Activated T-cell treated with anti-CD3 and anti-CD28 coated beads, Interleukin-2, amount 50 U/mL, for 24 hours (primary cell): ENCODE results near the gene KCNC4.

Source experiments
- DNase-seq: peaks from one replicate; pipeline ENCODE4 v3.0.0-alpha.2; 2020
- H3K27ac Mint-ChIP-seq: 2 replicates; pipeline ENCODE4 v1.8.0; 2020; ENCODE audit warnings: mild to moderate bottlenecking, mixed read lengths
- H3K27me3 Mint-ChIP-seq: 2 replicates; pipeline ENCODE4 v1.8.0; 2020; ENCODE audit warnings: mixed read lengths
- H3K36me3 Mint-ChIP-seq: 2 replicates; pipeline ENCODE4 v1.8.0; 2020; ENCODE audit warnings: low read depth, mixed read lengths
- H3K4me1 Mint-ChIP-seq: 2 replicates; pipeline ENCODE4 v1.8.0; 2020; ENCODE audit warnings: low read depth, mixed read lengths
- H3K4me3 Mint-ChIP-seq: 2 replicates; pipeline ENCODE4 v1.8.0; 2020; ENCODE audit warnings: mild to moderate bottlenecking, moderate library complexity, mixed read lengths
- H3K9me3 Mint-ChIP-seq: 2 replicates; pipeline ENCODE4 v1.8.0; 2020; ENCODE audit warnings: mixed read lengths

KCNC4 gene

GRCh38 chr1:110209715-110210603, at the start of gene KCNC4:
Gene KCNC4 (plus strand): TSS chr1:110210314. CDS start chr1:110211500, 1,186 bp downstream.
- peaks cover 3% of the 10 kb centered on the region for H3K27me3 Mint-ChIP-seq
- DNase-seq, result peak; percentile 91
- peak within 1 kb of the TSS; percentile 93 for H3K27ac Mint-ChIP-seq
- peak within 1 kb of the TSS; percentile 86 for H3K4me3 Mint-ChIP-seq
- peaks cover 6% of the 10 kb centered on the region for H3K36me3 Mint-ChIP-seq
- no peaks in the 10 kb centered on the region for H3K9me3 Mint-ChIP-seq
- H3K4me1 Mint-ChIP-seq, result peaks cover 55% of the 10 kb centered on the region

- Mint-ChIP-seq H3K36me3 (no peaks in the 10 kb centered on the region), H3K4me3 (no peak overlapping the region), H3K27ac (no peak overlapping the region), H3K4me1 (no peaks in the 10 kb centered on the region), H3K9me3 (no peaks in the 10 kb centered on the region), H3K27me3 (peaks cover 45% of the 10 kb centered on the region)
- DNase-seq, result no peak
Measured at GRCh38 chr1:110160538-110161100, 49.5 kb upstream of the KCNC4 start.

DNA sequence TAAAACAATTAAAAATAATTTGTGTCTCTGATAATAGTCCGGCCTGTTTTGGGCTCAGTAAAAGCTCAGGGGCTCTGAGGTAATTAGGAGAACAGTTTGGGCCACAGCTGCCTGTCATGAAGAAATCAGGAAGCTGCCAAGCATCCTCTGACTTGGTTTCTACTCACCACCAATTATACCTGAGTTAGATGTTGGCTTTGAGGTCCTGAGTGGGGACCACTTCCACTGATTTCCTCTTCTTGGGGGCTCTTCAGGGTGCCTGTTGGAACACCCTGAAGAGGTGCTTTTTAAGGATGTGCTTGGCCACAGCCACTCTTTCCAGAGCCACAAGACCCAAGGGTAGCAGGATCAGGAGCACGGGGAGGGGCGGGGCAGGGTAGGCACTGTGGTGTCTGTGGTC, 48.9 kb upstream of the KCNC4 start:
- H3K9me3 Mint-ChIP-seq, result no peaks in the 10 kb centered on the region
- peaks cover 39% of the 10 kb centered on the region for H3K27me3 Mint-ChIP-seq
- H3K36me3 Mint-ChIP-seq, result no peaks in the 10 kb centered on the region
- H3K4me1 Mint-ChIP-seq, result no peaks in the 10 kb centered on the region
- no peak for DNase-seq
- H3K27ac Mint-ChIP-seq, result no peak overlapping the region
- no peak overlapping the region for H3K4me3 Mint-ChIP-seq

DNA sequence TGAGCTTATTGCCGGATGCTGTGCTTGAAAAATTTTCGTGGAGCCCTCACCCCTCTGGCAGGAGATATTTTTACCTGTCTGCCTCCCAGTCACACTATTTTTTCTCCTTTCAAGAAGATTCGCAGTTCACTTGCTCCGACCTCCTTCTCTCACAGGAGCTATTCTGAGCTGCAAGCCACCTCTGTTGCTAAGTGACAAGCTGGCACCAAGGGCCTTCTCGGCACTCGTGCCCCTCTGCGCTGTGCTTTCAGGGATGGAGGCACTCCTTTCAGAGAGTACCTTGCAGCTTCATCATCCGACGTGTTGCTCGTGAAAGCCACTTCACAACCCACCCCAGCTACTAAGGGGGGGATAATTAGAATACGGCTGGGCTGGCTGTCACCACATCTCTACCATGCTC, 48.3 kb upstream of the KCNC4 start:
- Mint-ChIP-seq H3K27ac (no peak overlapping the region), H3K4me1 (no peaks in the 10 kb centered on the region), H3K36me3 (no peaks in the 10 kb centered on the region), H3K9me3 (no peaks in the 10 kb centered on the region), H3K4me3 (no peak overlapping the region), H3K27me3 (peaks cover 33% of the 10 kb centered on the region)
- no peak for DNase-seq

GRCh38 chr1:110163591-110163990, 46.5 kb upstream of the KCNC4 start:
- no peak overlapping the region for H3K27ac Mint-ChIP-seq
- H3K9me3 Mint-ChIP-seq, result no peaks in the 10 kb centered on the region
- H3K4me3 Mint-ChIP-seq, result no peak overlapping the region
- H3K27me3 Mint-ChIP-seq, result peaks cover 26% of the 10 kb centered on the region
- H3K4me1 Mint-ChIP-seq, result no peaks in the 10 kb centered on the region
- no peaks in the 10 kb centered on the region for H3K36me3 Mint-ChIP-seq
- no peak for DNase-seq

DNA sequence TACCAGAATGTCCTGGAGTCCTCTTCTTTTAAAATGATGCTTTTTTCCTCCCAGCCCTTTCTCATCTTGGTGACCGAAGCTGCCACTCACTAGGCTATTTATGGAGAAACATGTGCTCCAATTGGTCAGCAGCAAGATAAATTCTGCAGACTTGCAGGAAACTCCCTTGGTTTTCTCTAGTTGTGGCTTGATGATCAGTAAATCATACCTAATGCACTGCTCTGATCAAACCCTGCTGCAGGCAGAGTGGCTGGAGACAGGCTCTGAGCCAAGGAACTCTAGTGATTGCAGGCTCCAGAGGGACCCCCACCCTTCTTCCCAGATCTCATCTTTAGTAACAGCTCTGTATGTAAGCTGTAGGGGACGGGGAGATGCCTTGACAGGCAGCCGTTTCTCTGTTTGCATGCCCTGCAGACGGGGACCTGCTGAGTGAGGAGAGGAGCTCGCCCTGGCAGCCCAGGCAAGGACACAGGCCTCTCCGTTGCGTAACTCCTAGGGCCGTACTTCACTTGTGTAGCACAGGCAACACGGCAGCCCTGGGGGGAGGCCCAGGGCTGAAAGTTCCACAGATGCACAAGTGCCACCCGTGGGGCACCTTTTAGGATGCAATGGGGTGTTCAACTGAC, 45.3 kb upstream of the KCNC4 start:
- no peak for DNase-seq
- Mint-ChIP-seq H3K4me1 (no peaks in the 10 kb centered on the region), H3K27me3 (peaks cover 15% of the 10 kb centered on the region), H3K36me3 (no peaks in the 10 kb centered on the region), H3K27ac (no peak overlapping the region), H3K4me3 (no peak overlapping the region), H3K9me3 (no peaks in the 10 kb centered on the region)

- no peak overlapping the region for H3K27ac Mint-ChIP-seq
- H3K27me3 Mint-ChIP-seq, result peaks cover 10% of the 10 kb centered on the region
- DNase-seq, result no peak
- no peaks in the 10 kb centered on the region for H3K36me3 Mint-ChIP-seq
- no peaks in the 10 kb centered on the region for H3K9me3 Mint-ChIP-seq
- H3K4me3 Mint-ChIP-seq, result no peak overlapping the region
- no peaks in the 10 kb centered on the region for H3K4me1 Mint-ChIP-seq
Measured at GRCh38 chr1:110165761-110166231, 44.3 kb upstream of the KCNC4 start.

GRCh38 chr1:110166861-110167260, 43.3 kb upstream of the KCNC4 start:
- no peak overlapping the region for H3K27ac Mint-ChIP-seq
- H3K4me3 Mint-ChIP-seq, result no peak overlapping the region
- peaks cover 9% of the 10 kb centered on the region for H3K27me3 Mint-ChIP-seq
- no peaks in the 10 kb centered on the region for H3K4me1 Mint-ChIP-seq
- no peaks in the 10 kb centered on the region for H3K9me3 Mint-ChIP-seq
- no peaks in the 10 kb centered on the region for H3K36me3 Mint-ChIP-seq
- no peak for DNase-seq

- no peaks in the 10 kb centered on the region for H3K4me1 Mint-ChIP-seq
- no peaks in the 10 kb centered on the region for H3K9me3 Mint-ChIP-seq
- DNase-seq, result no peak
- H3K4me3 Mint-ChIP-seq, result no peak overlapping the region
- H3K36me3 Mint-ChIP-seq, result no peaks in the 10 kb centered on the region
- H3K27ac Mint-ChIP-seq, result no peak overlapping the region
- H3K27me3 Mint-ChIP-seq, result peaks cover 7% of the 10 kb centered on the region
Measured at GRCh38 chr1:110170766-110171733, 39.1 kb upstream of the KCNC4 start.

GRCh38 chr1:110172001-110172400, 38.1 kb upstream of the KCNC4 start:
- H3K9me3 Mint-ChIP-seq, result no peaks in the 10 kb centered on the region
- peaks cover 7% of the 10 kb centered on the region for H3K27me3 Mint-ChIP-seq
- H3K36me3 Mint-ChIP-seq, result no peaks in the 10 kb centered on the region
- DNase-seq, result no peak
- H3K4me3 Mint-ChIP-seq, result no peak overlapping the region
- H3K27ac Mint-ChIP-seq, result no peak overlapping the region
- no peaks in the 10 kb centered on the region for H3K4me1 Mint-ChIP-seq

GRCh38 chr1:110173466-110174105, 36.5 kb upstream of the KCNC4 start:
- no peaks in the 10 kb centered on the region for H3K4me1 Mint-ChIP-seq
- DNase-seq, result no peak
- no peak overlapping the region for H3K4me3 Mint-ChIP-seq
- no peaks in the 10 kb centered on the region for H3K9me3 Mint-ChIP-seq
- no peak overlapping the region for H3K27ac Mint-ChIP-seq
- peaks cover 7% of the 10 kb centered on the region for H3K27me3 Mint-ChIP-seq
- no peaks in the 10 kb centered on the region for H3K36me3 Mint-ChIP-seq

DNA sequence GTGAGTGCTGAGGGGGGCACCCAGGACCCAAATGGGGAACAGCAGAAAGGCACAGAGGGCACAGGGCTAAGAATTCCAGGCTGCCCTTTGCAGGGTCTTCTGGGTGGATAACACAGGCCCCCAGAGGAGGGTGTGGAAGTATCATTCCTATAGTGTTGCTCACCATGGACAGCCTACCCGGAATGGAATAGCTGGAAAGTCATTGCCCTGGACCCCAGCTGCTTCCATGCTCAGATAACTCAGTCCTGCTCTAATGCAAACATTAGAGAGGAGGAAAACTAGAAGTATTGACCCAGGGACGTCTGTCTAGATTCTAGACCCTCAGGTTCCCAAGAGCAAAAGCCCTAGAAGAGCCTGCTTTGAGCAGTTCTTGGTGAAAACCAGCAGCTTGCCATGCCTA, 35.2 kb upstream of the KCNC4 start:
- Mint-ChIP-seq H3K4me3 (no peak overlapping the region), H3K27me3 (peaks cover 7% of the 10 kb centered on the region)

DNA sequence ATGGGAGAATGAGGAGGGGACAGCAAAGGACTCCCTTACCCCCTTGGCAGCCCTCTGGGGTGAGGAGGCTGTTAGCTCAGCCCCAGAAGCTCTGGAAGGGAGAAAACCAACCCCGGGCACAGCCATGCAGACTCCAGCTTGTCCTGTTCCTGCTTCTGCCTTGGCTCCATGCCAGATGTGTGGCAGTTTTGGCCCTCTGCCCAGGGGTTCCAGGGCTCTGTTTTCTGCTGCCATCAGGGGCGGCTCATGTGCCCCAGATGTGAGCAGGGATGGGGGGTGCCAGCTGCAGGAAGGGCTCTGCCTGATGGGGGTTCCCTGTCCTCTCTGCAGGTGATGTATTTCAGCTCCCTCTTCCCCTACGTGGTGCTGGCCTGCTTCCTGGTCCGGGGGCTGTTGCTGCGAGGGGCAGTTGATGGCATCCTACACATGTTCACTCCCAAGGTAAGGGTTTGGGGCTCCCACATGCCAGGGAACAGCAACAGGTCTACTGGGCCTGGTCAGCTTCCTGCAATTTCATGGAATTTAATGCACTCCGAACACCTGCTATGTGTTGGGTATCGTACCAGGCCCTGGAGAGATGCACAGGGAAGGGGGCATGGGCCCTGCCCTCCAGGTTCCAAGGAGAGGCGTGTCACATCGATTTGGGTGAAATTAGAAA, 33.7 kb upstream of the KCNC4 start:
- H3K4me3 Mint-ChIP-seq, result no peak overlapping the region
- peaks cover 7% of the 10 kb centered on the region for H3K27me3 Mint-ChIP-seq
- H3K4me1 Mint-ChIP-seq, result no peaks in the 10 kb centered on the region
- H3K36me3 Mint-ChIP-seq, result no peaks in the 10 kb centered on the region
- H3K9me3 Mint-ChIP-seq, result no peaks in the 10 kb centered on the region
- no peak for DNase-seq
- H3K27ac Mint-ChIP-seq, result no peak overlapping the region

More for the DNA sequence above, 35.2 kb upstream of the KCNC4 start:
- no peak for DNase-seq
- Mint-ChIP-seq H3K27ac (no peak overlapping the region), H3K9me3 (no peaks in the 10 kb centered on the region), H3K36me3 (no peaks in the 10 kb centered on the region), H3K4me1 (no peaks in the 10 kb centered on the region)
